HG02852 (cell line): ENCODE measurements around the gene SFMBT2.

Experiments
- ATAC-seq: cut with Tn5 transposase; IDR thresholded peaks from one replicate; pipeline ENCODE4 v1.9.1; 2021; ENCODE audit warnings: mild to moderate bottlenecking, moderate library complexity; ENCODE audit not compliant: unreplicated experiment

Gene SFMBT2

GRCh38 chr10:7117177-7117799 lies 293.5 kb downstream of the SFMBT2 start:
- ATAC-seq = no peak

GRCh38 chr10:7111561-7111960 lies 299.3 kb downstream of the SFMBT2 start:
- ATAC-seq = no peak

GRCh38 chr10:7111089-7111488 lies 299.7 kb downstream of the SFMBT2 start:
- no peak for ATAC-seq
